ENCODE results near the gene PEX13. TPM values are rescaled to one million over a fixed set of nuclear protein-coding genes. Genes with fewer than 3 reads are reported as not detected.

The PEX13 gene
- total RNA-seq, 1 experiment from 2014 or later, result 20.7 TPM

GRCh38 chr2:61017003-61017555 lies 441 bp upstream of the PEX13 start:
- peak overlapping the region; percentile 77 for H3K4me3 ChIP-seq (ENCODE audit: low read depth, low read length, poor library complexity, severe bottlenecking)
- POLR2A ChIA-PET (ENCODE audit: low non-redundant PET), result no interaction called here
- H3K36me3 ChIP-seq (ENCODE audit: insufficient read depth, low read length, poor library complexity, severe bottlenecking), result no peaks in the 10 kb centered on the region
- no peaks in the 10 kb centered on the region for H3K9me3 ChIP-seq (ENCODE audit: low read depth, low read length, poor library complexity, severe bottlenecking)
- CTCF ChIA-PET, result no interaction called here
- DNase-seq (ENCODE audit: low spot score), result peak; percentile 89
- TF ChIP-seq CTCF (conservative IDR thresholded peaks at IDR 0.05; ENCODE audit: low read depth, low read length) (no peak), EZH2 (IDR thresholded peaks at IDR 0.05; ENCODE audit: borderline replicate concordance, low read depth, low read length, poor library complexity, severe bottlenecking) (no peak)
- H3K27me3 ChIP-seq (replicated peaks; ENCODE audit: insufficient read depth, low read depth, low read length, poor library complexity), result no peaks in the 10 kb centered on the region
- intact Hi-C loops (cut with micrococcal nuclease; ENCODE audit: unreplicated experiment), result no loop called here
- H3K27ac ChIP-seq (ENCODE audit: low read depth, low read length, poor library complexity, severe bottlenecking), result peak overlapping the region; percentile 93
- H3K4me1 ChIP-seq (ENCODE audit: insufficient read depth, low read length, poor library complexity, severe bottlenecking), result peaks cover 15% of the 10 kb centered on the region
- no TSS peak for BruUV-seq (replicated peaks)

GRCh38 chr2:61018318-61018755 lies 817 bp downstream of the PEX13 start:
- Histone ChIP-seq H3K9me3 (ENCODE audit: low read depth, low read length, poor library complexity, severe bottlenecking) (no peaks in the 10 kb centered on the region), H3K4me1 (ENCODE audit: insufficient read depth, low read length, poor library complexity, severe bottlenecking) (peaks cover 15% of the 10 kb centered on the region), H3K4me3 (ENCODE audit: low read depth, low read length, poor library complexity, severe bottlenecking) (peak overlapping the region; percentile 77), H3K27me3 (replicated peaks; ENCODE audit: insufficient read depth, low read depth, low read length, poor library complexity) (no peaks in the 10 kb centered on the region), H3K27ac (ENCODE audit: low read depth, low read length, poor library complexity, severe bottlenecking) (peak overlapping the region; percentile 93), H3K36me3 (ENCODE audit: insufficient read depth, low read length, poor library complexity, severe bottlenecking) (no peaks in the 10 kb centered on the region)
- POLR2A ChIA-PET (ENCODE audit: low non-redundant PET), result no interaction called here
- CTCF ChIA-PET, result no interaction called here
- intact Hi-C loops (cut with micrococcal nuclease; ENCODE audit: unreplicated experiment), result no loop called here
- DNase-seq (ENCODE audit: low spot score), result no peak
- BruUV-seq (replicated peaks), result TSS peak; percentile 63
- TF ChIP-seq EZH2 (IDR thresholded peaks at IDR 0.05; ENCODE audit: borderline replicate concordance, low read depth, low read length, poor library complexity, severe bottlenecking) (no peak), CTCF (conservative IDR thresholded peaks at IDR 0.05; ENCODE audit: low read depth, low read length) (no peak)

- TF ChIP-seq CTCF (conservative IDR thresholded peaks at IDR 0.05; ENCODE audit: low read depth, low read length) (no peak), EZH2 (IDR thresholded peaks at IDR 0.05; ENCODE audit: borderline replicate concordance, low read depth, low read length, poor library complexity, severe bottlenecking) (no peak)
- CTCF ChIA-PET, result no interaction called here
- peak overlapping the region; percentile 77 for H3K4me3 ChIP-seq (ENCODE audit: low read depth, low read length, poor library complexity, severe bottlenecking)
- DNase-seq (ENCODE audit: low spot score), result no peak
- H3K27ac ChIP-seq (ENCODE audit: low read depth, low read length, poor library complexity, severe bottlenecking), result peak overlapping the region; percentile 93
- no peaks in the 10 kb centered on the region for H3K27me3 ChIP-seq (replicated peaks; ENCODE audit: insufficient read depth, low read depth, low read length, poor library complexity)
- intact Hi-C loops (cut with micrococcal nuclease; ENCODE audit: unreplicated experiment), result no loop called here
- POLR2A ChIA-PET (ENCODE audit: low non-redundant PET), result no interaction called here
- no TSS peak for BruUV-seq (replicated peaks)
- H3K36me3 ChIP-seq (ENCODE audit: insufficient read depth, low read length, poor library complexity, severe bottlenecking), result no peaks in the 10 kb centered on the region
- peaks cover 15% of the 10 kb centered on the region for H3K4me1 ChIP-seq (ENCODE audit: insufficient read depth, low read length, poor library complexity, severe bottlenecking)
- no peaks in the 10 kb centered on the region for H3K9me3 ChIP-seq (ENCODE audit: low read depth, low read length, poor library complexity, severe bottlenecking)
Measured at GRCh38 chr2:61018798-61019197, 1.3 kb downstream of the PEX13 start.
